Astrocyte of the spinal cord (primary cell): ENCODE results near the gene NDUFAF2.
"Not testable (repeated sequence)": the region's sequence is repeated elsewhere in the genome, so short reads cannot be mapped to it uniquely, and the experiment has no call there.

ENCODE experiments used
- DNase-seq: peaks from one replicate; pipeline ENCODE4 v3.0.0; 2011; ENCODE audit warnings: low read depth, low spot score
- H3K4me3 ChIP-seq: 2 replicates; pipeline ENCODE4 v1.5.1; 2011; ENCODE audit warnings: low read depth, mild to moderate bottlenecking, low read length, moderate library complexity
- CTCF ChIP-seq: IDR thresholded peaks from 2 replicates; pipeline ENCODE4 v1.5.1; 2012; ENCODE audit warnings: low read depth, mild to moderate bottlenecking, low read length, inconsistent platforms
- in situ Hi-C: cut with HindIII; loops from 2 replicates; pipeline ENCODE4 v1.10.0; 2017; ENCODE audit warnings: low sequenced_read_pairs

NDUFAF2 gene

GRCh38 chr5:61085885-61086284 is 140.9 kb downstream of the NDUFAF2 start:
- DNase-seq: no peak
- in situ Hi-C loops: no loop called here
- no peak for TF ChIP-seq CTCF
- H3K4me3 ChIP-seq: no peak overlapping the region

GRCh38 chr5:61087921-61088320 is 142.9 kb downstream of the NDUFAF2 start:
- no peak overlapping the region for H3K4me3 ChIP-seq
- no peak for TF ChIP-seq CTCF
- in situ Hi-C loops: no loop called here
- no peak for DNase-seq

GRCh38 chr5:61089351-61089750 is 144.3 kb downstream of the NDUFAF2 start:
- in situ Hi-C loops: no loop called here
- H3K4me3 ChIP-seq: no peak overlapping the region
- no peak for DNase-seq
- TF ChIP-seq CTCF: no peak

- DNase-seq, H3K4me3 ChIP-seq, in situ Hi-C loops: not testable (repeated sequence)
These were observed 148.2 kb downstream of the NDUFAF2 start for GRCh38 chr5:61093046-61093771.

- DNase-seq: no peak
- in situ Hi-C loops: no loop called here
- no peak for TF ChIP-seq CTCF
- H3K4me3 ChIP-seq: no peak overlapping the region
These were observed 152.5 kb downstream of the NDUFAF2 start for GRCh38 chr5:61097465-61097864.

DNA sequence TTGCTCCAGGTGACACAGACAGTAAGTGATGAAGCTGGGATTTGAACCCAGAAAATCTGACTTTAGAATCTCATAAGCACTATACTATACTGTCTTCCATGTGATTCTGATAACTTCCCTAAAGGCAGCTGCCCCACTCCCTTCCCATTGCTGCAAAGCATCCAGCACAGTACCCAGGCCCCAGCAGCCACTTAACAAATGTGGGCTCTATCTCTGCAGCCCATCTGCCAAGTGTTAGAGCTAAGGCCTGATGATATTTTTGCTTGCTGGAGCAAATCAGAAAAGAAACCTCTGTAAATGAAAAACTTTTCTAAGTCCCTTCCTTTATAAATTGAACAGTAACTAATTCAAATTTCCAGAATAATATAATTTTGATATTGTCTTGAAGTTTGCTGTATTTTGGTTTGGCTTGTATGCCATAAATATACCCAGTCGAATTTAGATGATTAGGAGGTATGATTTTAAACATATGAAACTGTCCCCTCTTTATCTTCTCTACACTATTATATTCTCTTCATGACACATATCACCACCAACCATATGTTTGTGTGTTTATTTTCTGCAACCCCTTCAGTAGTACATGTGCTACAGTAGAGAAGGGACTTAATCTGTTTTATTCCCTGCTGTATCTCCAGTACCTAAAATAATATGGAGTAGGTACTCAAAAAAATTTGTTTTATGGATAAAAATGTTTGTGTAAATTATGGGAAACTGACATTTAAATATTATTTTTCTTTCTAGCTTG is 153.4 kb downstream of the NDUFAF2 start:
- in situ Hi-C loops: no loop called here
- H3K4me3 ChIP-seq: no peak overlapping the region
- no peak for TF ChIP-seq CTCF
- no peak for DNase-seq

- no peak for DNase-seq
- no peak overlapping the region for H3K4me3 ChIP-seq
- in situ Hi-C loops: no loop called here
- no peak for TF ChIP-seq CTCF
These were observed 155.4 kb downstream of the NDUFAF2 start for GRCh38 chr5:61100437-61100836.
